Neuronal stem cell (in vitro differentiated cells): ENCODE results near the gene AGPS.
A peak's percentile ranks its signal among the peaks of the same experiment; 100 is the strongest.
"Not testable (repeated sequence)": the region's sequence is repeated elsewhere in the genome, so short reads cannot be mapped to it uniquely, and the experiment has no call there.

ENCODE experiments used
- DNase-seq: peaks from one replicate; pipeline ENCODE4 v3.0.0-alpha.2; 2013; ENCODE audit warnings: low spot score
- H2AFZ ChIP-seq: one replicate; pipeline ENCODE4 v1.6.1; 2013; ENCODE audit warnings: mild to moderate bottlenecking, low read length, inconsistent platforms
- H2AK5ac ChIP-seq: 2 replicates; pipeline ENCODE4 v1.6.1; 2013; ENCODE audit warnings: low read depth, mild to moderate bottlenecking, inconsistent platforms, low read length, moderate library complexity, mixed read lengths
- H2BK120ac ChIP-seq: 2 replicates; pipeline ENCODE4 v1.6.1; 2013; ENCODE audit warnings: low read depth, mild to moderate bottlenecking, inconsistent platforms, low read length, moderate library complexity, mixed read lengths
- H2BK12ac ChIP-seq: one replicate; pipeline ENCODE4 v1.6.1; 2013; ENCODE audit warnings: low read length, inconsistent platforms
- H2BK15ac ChIP-seq: 2 replicates; pipeline ENCODE4 v1.6.1; 2013; ENCODE audit warnings: mild to moderate bottlenecking, low read length, inconsistent platforms, mixed read lengths
- H2BK5ac ChIP-seq: one replicate; pipeline ENCODE4 v1.6.1; 2013; ENCODE audit warnings: inconsistent platforms, mild to moderate bottlenecking, low read length, moderate library complexity
- H3K14ac ChIP-seq: one replicate; pipeline ENCODE4 v1.6.1; 2013; ENCODE audit warnings: low read length, inconsistent platforms
- H3K18ac ChIP-seq: 2 replicates; pipeline ENCODE4 v1.6.1; 2013; ENCODE audit warnings: low read length, inconsistent platforms
- H3K23ac ChIP-seq: 2 replicates; pipeline ENCODE4 v1.6.1; 2013; ENCODE audit warnings: low read depth, mild to moderate bottlenecking, mixed read lengths, low read length, inconsistent platforms; ENCODE audit not compliant: poor library complexity
- H3K27ac ChIP-seq: replicated peaks from 3 replicates; pipeline ENCODE4 v1.5.1; 2013; ENCODE audit warnings: low read length, inconsistent platforms
- H3K27me3 ChIP-seq, 3 experiments: 2 replicates each; pipeline ENCODE4 v1.6.1; 2013; ENCODE audit warnings: low read length in 3 of 3, mild to moderate bottlenecking in 2 of 3, inconsistent platforms in 1 of 3, low read depth in 1 of 3, mixed read lengths in 1 of 3, moderate library complexity in 1 of 3; ENCODE audit not compliant: control insufficient read depth in 3 of 3, insufficient read depth in 3 of 3
- H3K36me3 ChIP-seq, 2 donors: replicated peaks in 1 of 2; 2 replicates each; pipeline ENCODE4 v1.6.1; 2013; ENCODE audit warnings: low read length in 2 of 2; ENCODE audit not compliant: control insufficient read depth in 2 of 2, insufficient read depth in 2 of 2
- H3K4ac ChIP-seq: 2 replicates; pipeline ENCODE4 v1.6.1; 2013; ENCODE audit warnings: inconsistent platforms, mild to moderate bottlenecking, low read length, moderate library complexity
- H3K4me1 ChIP-seq, 2 donors: 1 replicate in 1 of 2; 2 replicates in 1 of 2; pipeline ENCODE4 v1.6.1; 2013; ENCODE audit warnings: low read length in 2 of 2, low read depth in 1 of 2; ENCODE audit not compliant: control insufficient read depth in 2 of 2, insufficient read depth in 1 of 2
- H3K4me2 ChIP-seq: one replicate; pipeline ENCODE4 v1.6.1; 2013; ENCODE audit warnings: mild to moderate bottlenecking, low read length, inconsistent platforms; ENCODE audit not compliant: insufficient read depth, poor library complexity, severe bottlenecking
- H3K4me3 ChIP-seq, 2 donors: 2 replicates each; pipeline ENCODE4 v1.5.1; 2013; ENCODE audit warnings: low read length in 2 of 2, mild to moderate bottlenecking in 2 of 2, inconsistent platforms in 1 of 2, moderate library complexity in 1 of 2
- H3K79me1 ChIP-seq: one replicate; pipeline ENCODE4 v1.6.1; 2013; ENCODE audit warnings: low read depth, mild to moderate bottlenecking, inconsistent platforms, low read length, moderate library complexity
- H3K9ac ChIP-seq: one replicate; pipeline ENCODE4 v1.6.1; 2013; ENCODE audit warnings: mild to moderate bottlenecking, low read depth, low read length, inconsistent platforms; ENCODE audit not compliant: poor library complexity
- H3K9me3 ChIP-seq, 2 donors: replicated peaks in 1 of 2; 2 replicates each; pipeline versions ENCODE3 to v1.6.1; 2013; ENCODE audit warnings: low read length in 2 of 2, mild to moderate bottlenecking in 2 of 2, inconsistent platforms in 1 of 2, low read depth in 1 of 2, mixed read lengths in 1 of 2, moderate library complexity in 1 of 2; ENCODE audit not compliant: control insufficient read depth in 2 of 2, insufficient read depth in 1 of 2
- H4K8ac ChIP-seq: one replicate; pipeline ENCODE4 v1.6.1; 2013; ENCODE audit warnings: low read depth, mild to moderate bottlenecking, inconsistent platforms, low read length, moderate library complexity
- H4K91ac ChIP-seq: one replicate; pipeline ENCODE4 v1.6.1; 2013; ENCODE audit warnings: low read length, low read depth, mild to moderate bottlenecking, inconsistent platforms; ENCODE audit not compliant: poor library complexity
- WGBS, 2 donors: extraction: QIAGEN DNeasy Blood & Tissue Kit; methylation state at CpG; one replicate each; pipeline ENCODE4 v1.1.7; 2013; ENCODE audit warnings: missing lambda C conversion rate in 2 of 2, mixed read lengths in 1 of 2; ENCODE audit not compliant: insufficient read length in 2 of 2, insufficient replicate concordance in 1 of 2; ENCODE audit errors: extremely low coverage in 2 of 2; 5-methylcytosine and 5-hydroxymethylcytosine counted together

The AGPS gene

DNA sequence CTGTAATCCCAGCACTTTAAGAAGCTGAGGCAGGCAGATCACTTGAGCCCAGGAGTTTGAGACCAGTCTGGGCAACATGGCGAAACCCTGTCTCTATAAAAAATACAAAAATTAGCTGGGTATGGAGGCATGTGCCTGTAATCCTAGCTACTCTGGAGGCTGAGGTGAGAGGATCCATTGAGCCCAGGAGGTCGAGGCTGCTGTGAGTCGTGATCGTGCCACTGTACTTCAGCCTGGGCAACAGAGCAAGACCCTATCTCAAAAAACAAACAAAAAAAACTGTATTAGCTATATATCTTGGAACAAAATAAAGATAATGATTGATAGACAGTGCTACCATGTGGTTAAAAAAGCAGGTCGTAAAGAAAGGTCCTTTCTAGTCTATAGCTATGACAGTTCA, 93.1 kb downstream of the AGPS start:
- H3K9me3 ChIP-seq, H4K91ac ChIP-seq, H3K4me1 ChIP-seq, H3K4ac ChIP-seq, DNase-seq, H2AK5ac ChIP-seq, H4K8ac ChIP-seq, H2AFZ ChIP-seq, H2BK12ac ChIP-seq, H2BK120ac ChIP-seq, H3K4me2 ChIP-seq, H2BK5ac ChIP-seq, H3K23ac ChIP-seq, H3K27ac ChIP-seq, H3K14ac ChIP-seq, H3K27me3 ChIP-seq, H3K9ac ChIP-seq, H3K79me1 ChIP-seq, H2BK15ac ChIP-seq, H3K4me3 ChIP-seq, H3K18ac ChIP-seq: not testable (repeated sequence)
- peaks cover 2 to 17% of the 10 kb centered on the region in 2 donors for H3K36me3 ChIP-seq
- no CpG with 5 or more reads among the region's 5 CpGs for WGBS, 2 donors

DNA sequence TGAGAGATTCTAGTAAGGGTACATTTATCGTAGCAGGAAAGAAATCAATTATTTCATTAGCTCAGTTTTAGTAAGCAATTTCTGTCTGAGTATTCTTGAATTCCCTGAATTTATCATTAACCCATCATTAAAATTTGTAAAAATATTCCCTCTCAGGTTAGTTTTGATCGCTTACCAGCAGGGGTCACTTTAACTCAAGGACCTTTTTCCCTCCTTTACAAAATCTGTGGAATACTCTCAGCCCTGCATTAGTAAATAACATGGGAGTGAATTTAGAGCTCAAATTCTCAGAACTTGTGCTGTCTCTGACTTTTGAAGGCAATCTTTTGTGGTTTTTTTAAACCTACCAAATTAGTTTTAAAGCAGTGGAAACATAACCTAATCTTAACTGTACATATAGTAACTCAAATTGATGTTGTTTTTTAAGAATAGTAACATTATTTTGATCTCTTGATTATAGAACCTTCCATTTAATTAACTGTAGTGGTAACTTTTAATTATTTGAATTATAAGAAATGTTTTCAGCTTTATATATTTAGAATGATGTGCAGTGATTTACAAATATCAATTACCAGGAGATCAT, 97.2 kb downstream of the AGPS start:
- Histone ChIP-seq H2AFZ (no peak overlapping the region), H3K79me1 (no peaks in the 10 kb centered on the region), H3K27me3 (no peaks in the 10 kb centered on the region), H4K91ac (no peak overlapping the region), H3K9me3 (no peaks in the 10 kb centered on the region), H3K4me1 (no peaks in the 10 kb centered on the region), H3K4me3 (no peak overlapping the region), H3K4me2 (no peak overlapping the region), H2BK12ac (no peak overlapping the region), H3K27ac (no peak overlapping the region), H3K23ac (no peak overlapping the region), H2BK5ac (no peak overlapping the region), H3K14ac (no peak overlapping the region), H2BK120ac (no peak overlapping the region), H3K36me3 (peaks cover 0 to 20% of the 10 kb centered on the region in 2 donors), H4K8ac (no peak overlapping the region), H3K4ac (no peak overlapping the region), H2AK5ac (no peak overlapping the region), H3K9ac (no peak overlapping the region), H3K18ac (no peak overlapping the region), H2BK15ac (no peak overlapping the region)
- no CpG with 5 or more reads among the region's 2 CpGs for WGBS, 2 donors
- DNase-seq, result peak; percentile 14

DNA sequence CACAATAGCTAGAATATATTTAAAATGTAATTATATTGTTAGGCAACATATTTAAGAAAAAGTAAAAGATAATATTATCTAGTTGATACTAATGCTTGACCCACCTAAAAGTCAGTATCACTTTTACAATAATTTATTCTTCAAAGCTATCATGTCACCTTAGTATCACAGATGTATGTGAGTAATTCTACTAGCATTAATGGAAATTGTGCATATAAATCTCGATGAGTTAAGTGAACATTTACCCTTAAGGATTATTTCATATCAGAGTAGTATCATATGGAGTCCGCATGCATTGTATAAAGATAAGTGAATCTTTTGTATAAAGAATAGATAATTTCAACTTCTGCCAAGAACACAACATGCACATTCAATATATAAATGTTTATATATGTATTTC, 103.4 kb downstream of the AGPS start:
- DNase-seq, result no peak
- Histone ChIP-seq H3K27ac (no peak overlapping the region), H2BK120ac (no peak overlapping the region), H2BK5ac (no peak overlapping the region), H2AFZ (no peak overlapping the region), H3K14ac (no peak overlapping the region), H3K4ac (no peak overlapping the region), H4K8ac (no peak overlapping the region), H3K36me3 (peaks cover 0 to 23% of the 10 kb centered on the region in 2 donors), H3K23ac (no peak overlapping the region), H3K9me3 (no peaks in the 10 kb centered on the region), H3K9ac (no peak overlapping the region), H2BK12ac (no peak overlapping the region), H3K18ac (no peak overlapping the region), H3K4me2 (no peak overlapping the region), H2BK15ac (no peak overlapping the region), H4K91ac (no peak overlapping the region), H3K79me1 (no peaks in the 10 kb centered on the region), H3K4me1 (no peaks in the 10 kb centered on the region), H3K27me3 (no peaks in the 10 kb centered on the region), H2AK5ac (no peak overlapping the region), H3K4me3 (no peak overlapping the region)
- WGBS, 2 donors, result no CpG with 5 or more reads among the region's 2 CpGs

DNA sequence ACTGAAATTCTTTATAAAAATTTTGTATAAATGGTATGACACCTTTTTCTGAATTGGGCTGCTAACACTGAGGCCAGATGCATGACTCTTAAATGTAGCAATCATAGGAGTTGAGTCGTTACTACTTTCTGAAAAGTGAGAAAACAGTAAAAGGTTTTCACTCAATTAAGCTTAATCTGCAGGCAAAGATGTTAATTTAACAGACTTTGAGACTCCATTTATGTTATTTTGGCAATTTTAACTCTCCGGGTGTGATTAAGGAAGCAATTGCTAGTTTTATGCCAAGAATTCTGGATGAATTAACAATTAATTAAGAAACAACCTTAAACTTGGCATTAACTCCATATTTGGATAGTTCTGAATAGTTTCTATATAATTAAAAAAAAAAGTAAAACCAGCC, 104.3 kb downstream of the AGPS start:
- H3K9me3 ChIP-seq, result no peaks in the 10 kb centered on the region
- no peak overlapping the region for H3K23ac ChIP-seq
- H3K18ac ChIP-seq, result no peak overlapping the region
- H2BK120ac ChIP-seq, result no peak overlapping the region
- no peak overlapping the region for H2AK5ac ChIP-seq
- H3K4me1 ChIP-seq, result no peaks in the 10 kb centered on the region
- no peak overlapping the region for H4K8ac ChIP-seq
- H3K14ac ChIP-seq, result no peak overlapping the region
- WGBS, 2 donors, result no CpG with 5 or more reads among the region's 2 CpGs
- H2BK12ac ChIP-seq, result no peak overlapping the region
- H2AFZ ChIP-seq, result no peak overlapping the region
- no peak overlapping the region for H3K4me2 ChIP-seq
- H3K27me3 ChIP-seq, result no peaks in the 10 kb centered on the region
- no peak overlapping the region for H2BK5ac ChIP-seq
- H3K36me3 ChIP-seq, result peaks cover 0 to 23% of the 10 kb centered on the region in 2 donors
- DNase-seq, result no peak
- H3K79me1 ChIP-seq, result no peaks in the 10 kb centered on the region
- no peak overlapping the region for H3K4me3 ChIP-seq
- H4K91ac ChIP-seq, result no peak overlapping the region
- no peak overlapping the region for H2BK15ac ChIP-seq
- H3K4ac ChIP-seq, result no peak overlapping the region
- H3K9ac ChIP-seq, result no peak overlapping the region
- H3K27ac ChIP-seq, result no peak overlapping the region
